Activated naive CD4-positive, alpha-beta T cell (primary cell): Measurements from ENCODE around the gene CFAP20DC.
"Not testable (repeated sequence)": the region's sequence is repeated elsewhere in the genome, so short reads cannot be mapped to it uniquely, and the experiment has no call there.

Experiments
- DNase-seq, 4 experiments: peaks; one replicate each; lab custom pipeline; 2025; lab: John Stamatoyannopoulos, UW

The CFAP20DC gene

DNA sequence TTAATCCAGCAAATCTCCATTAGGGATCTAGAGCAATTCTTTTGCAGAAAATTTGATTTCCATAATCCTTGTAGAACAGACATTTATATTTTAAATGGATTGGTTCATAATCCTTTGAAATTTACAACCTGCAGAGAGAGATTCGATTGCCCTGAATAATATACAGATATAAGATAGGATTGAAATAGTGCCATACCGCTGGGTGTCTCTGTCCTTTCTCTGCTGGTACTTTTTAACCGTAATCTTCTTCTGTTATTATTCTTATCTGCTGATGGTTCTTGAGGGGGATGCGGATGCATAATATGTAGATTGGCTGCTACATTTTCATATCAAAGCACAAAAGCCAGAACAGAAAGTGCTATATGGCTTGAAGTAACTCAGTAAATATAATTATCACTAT, 182.2 kb downstream of the CFAP20DC start:
- no peak for DNase-seq

- no peak for DNase-seq
Observed at GRCh38 chr3:58866079-58866478, 183.7 kb downstream of the CFAP20DC start.

DNA sequence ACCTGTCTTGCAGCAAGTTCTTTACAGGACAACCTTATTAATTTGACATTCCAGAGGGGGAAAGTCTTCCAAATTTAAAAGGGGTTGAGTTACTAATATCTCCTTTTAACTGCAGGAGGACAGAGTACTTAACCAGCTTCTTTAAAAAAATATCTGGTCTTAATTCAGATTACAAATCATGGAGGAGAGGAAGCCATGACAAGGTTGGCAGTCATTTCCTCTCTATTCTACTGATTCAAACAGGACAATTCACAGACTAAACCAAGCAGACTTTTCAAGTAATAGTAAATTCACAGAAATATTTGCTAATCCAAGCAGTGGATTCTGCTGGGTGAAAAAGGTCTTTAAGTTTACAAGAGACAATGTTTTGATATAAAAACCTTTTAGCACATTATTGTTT, 185.3 kb downstream of the CFAP20DC start:
- DNase-seq = no peak

DNA sequence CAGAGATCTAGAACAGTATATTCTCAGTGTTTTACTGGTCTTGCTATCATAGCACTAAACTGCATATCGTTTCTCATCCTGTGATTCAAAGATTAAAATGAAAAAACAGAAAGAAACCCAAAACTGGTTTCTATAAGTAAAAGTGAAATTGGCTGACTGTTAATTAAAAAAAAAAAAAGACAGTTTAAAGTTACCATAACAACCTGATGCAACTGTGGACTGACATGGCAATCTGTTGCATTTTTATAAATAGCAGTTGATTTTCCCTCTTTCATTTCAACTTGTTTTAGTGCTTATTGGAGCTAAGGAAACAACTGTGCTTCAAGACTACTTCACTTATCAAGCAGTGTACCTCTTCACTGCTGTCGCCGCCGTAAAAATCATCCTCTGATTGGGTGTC, 186.6 kb downstream of the CFAP20DC start:
- DNase-seq = no peak

DNA sequence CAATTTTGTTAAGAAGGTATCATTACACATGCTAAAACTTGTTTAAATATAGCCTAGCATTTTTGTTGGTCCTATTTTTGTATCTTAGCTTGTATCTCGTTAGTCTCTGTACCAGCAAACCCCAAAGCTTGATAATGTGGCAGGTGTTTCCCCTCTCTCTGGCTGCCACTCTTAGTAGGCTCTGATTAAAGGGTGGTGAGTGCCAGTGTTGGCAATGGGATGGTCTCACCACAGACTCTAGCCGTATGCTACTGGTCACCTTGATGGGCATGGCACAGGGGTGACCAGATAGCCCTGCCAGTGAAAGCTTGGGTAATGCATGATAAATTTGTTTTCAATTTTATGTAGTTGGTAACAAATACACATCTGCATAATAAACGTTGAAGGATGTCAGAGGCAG, 188.3 kb downstream of the CFAP20DC start:
- no peak for DNase-seq

DNA sequence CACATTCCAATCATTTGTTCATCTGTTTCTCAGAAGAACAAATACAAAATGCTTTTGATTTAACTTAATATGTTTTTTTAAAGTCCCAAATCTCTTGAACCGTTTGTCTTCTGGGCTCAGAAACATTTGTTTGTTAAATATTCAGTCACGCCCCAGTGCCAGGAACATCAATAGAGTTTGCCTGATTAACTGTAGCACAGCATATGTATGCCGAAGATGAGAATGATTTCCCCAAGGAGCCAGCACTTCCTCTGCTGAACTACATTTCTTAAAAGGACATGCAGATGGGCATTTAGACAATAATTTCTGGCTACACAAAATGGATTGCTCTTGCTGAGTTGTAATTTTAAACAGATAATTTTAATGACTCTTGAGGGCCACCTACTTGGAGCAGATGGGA, 191.7 kb downstream of the CFAP20DC start:
- no peak for DNase-seq

GRCh38 chr3:58857402-58857801, 192.4 kb downstream of the CFAP20DC start:
- DNase-seq = no peak

GRCh38 chr3:58848826-58849225, 201.0 kb downstream of the CFAP20DC start:
- no peak for DNase-seq

DNA sequence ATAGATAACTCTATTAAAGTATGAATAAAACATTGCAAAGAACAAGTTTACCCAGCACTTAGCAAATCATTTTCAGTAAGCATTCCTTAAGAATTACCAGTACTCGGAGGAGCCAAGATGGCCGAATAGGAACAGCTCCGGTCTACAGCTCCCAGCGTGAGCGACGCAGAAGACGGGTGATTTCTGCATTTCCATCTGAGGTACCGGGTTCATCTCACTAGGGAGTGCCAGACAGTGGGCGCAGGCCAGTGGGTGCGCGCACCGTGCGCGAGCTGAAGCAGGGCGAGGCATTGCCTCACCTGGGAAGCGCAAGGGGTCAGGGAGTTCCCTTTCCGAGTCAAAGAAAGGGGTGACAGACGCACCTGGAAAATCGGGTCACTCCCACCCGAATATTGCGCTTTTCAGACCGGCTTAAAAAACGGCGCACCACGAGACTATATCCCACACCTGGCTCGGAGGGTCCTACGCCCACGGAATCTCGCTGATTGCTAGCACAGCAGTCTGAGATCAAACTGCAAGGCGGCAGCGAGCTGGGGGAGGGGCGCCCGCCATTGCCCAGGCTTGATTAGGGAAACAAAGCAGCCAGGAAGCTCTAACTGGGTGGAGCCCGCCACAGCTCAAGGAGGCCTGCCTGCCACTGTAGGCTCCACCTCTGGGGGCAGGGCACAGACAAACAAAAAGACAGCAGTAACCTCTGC, 207.6 kb downstream of the CFAP20DC start:
- DNase-seq = not testable (repeated sequence)

DNA sequence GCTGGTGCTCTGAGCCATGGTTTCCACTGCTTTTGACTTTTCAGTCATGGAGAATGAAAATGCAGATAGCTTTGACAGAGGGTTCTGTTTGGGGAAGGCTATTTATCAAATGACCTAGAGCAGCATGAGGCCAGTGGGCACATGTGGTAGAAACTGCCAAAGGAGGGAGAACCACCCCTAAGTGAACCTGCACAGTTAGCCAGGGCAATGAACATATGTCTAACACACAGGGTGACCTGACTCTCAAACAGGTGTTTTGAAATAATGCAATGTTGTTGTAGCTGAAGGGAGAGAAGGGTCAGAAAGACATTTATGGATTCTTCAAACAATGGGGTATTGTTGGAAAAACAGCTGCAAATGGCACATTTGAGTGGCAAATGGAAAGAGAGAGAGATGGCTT, 208.9 kb downstream of the CFAP20DC start:
- no peak for DNase-seq

GRCh38 chr3:58839964-58840363, 209.9 kb downstream of the CFAP20DC start:
- no peak for DNase-seq

DNA sequence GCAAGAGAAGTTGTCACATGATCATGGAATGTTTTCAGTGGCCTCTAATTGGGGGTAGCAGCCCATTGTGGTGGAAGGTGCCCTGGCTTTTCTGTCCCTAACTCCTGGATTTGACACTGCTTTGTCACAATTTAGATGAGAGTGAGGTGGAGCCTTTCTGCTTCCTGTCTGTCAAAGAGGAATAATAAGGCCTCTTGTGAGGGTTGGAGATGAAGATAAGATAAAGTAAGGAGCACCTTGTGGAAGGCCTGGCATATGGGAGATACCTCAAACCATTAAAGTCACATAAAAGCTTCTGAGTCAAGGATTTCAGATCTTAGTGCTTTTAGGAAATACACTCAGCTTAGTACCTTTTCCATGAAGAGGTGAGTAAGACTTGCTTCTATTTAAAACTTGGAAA, 210.6 kb downstream of the CFAP20DC start:
- no peak for DNase-seq

DNA sequence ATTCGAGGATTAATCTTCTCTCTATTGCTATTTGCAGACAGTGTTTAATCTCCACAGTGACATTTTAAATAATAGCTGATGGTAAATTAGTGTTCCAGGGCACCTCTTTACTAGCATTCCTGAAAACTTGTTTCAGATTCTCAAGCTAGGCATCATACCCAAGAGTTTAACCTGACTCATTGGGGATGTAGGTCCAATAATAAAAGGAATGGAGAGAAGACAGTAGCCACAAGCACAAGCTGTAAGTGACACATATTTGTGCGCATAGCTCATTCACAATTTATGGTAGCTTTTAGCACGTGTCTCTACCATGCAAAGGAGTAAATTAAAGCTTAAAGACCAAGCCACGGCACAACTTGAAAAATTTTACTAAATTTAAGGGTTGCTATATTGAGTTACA, 212.0 kb downstream of the CFAP20DC start:
- no peak for DNase-seq

DNA sequence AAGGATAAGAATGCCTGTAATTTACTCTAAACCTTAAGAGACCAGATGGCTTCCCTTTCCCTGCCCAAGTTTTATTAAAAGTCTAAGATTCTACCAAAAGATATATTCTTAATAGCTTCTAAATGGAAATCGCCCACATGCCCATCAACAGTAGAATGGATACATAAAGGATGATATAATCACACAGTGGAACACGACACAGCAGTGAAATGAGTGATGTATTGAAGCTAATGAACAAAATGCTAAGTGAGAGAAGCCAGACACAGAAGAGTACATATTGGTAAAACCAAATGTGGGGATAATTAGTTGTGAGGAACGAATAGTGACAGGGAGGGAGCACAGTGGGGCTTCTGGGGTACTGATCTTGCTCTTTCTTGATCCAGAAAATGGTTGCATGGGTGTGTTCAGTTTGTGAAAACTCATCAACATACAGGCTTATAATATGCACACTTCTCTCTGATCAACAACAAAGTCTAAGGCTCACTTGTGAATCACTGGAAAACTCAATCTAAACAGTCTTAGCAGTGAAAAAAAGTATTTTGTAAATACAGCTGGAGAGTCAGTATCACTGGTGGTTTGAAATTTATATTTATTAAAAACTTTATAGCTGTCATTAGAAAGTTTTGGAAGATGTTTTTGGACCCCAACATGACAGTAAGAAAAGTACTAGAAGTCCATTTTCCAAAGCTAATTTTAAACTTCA, 212.5 kb downstream of the CFAP20DC start:
- DNase-seq = no peak

GRCh38 chr3:58835086-58835485, 214.7 kb downstream of the CFAP20DC start:
- no peak for DNase-seq

GRCh38 chr3:58833491-58833890, 216.3 kb downstream of the CFAP20DC start:
- no peak for DNase-seq

- DNase-seq = no peak
Observed at GRCh38 chr3:58829321-58830000, 220.4 kb downstream of the CFAP20DC start.

DNA sequence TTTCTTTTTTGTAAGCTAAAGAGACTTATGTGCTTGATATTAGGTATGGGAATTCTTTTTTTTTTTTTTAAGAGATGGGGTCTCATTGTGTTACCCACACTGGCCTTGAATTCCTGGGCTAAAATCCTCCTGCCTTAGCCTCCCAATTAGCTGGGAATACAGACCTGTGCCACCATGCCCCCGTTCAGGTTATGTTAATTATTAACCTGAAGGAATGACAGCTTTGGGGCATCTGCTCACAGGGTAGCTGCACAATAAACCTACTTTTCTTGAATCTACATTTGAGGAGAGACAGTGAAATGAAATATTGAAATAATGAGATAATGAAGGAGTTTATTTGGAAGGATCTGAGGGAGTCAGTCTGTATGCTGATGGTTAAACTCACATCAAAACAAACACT, 225.0 kb downstream of the CFAP20DC start:
- no peak for DNase-seq

DNA sequence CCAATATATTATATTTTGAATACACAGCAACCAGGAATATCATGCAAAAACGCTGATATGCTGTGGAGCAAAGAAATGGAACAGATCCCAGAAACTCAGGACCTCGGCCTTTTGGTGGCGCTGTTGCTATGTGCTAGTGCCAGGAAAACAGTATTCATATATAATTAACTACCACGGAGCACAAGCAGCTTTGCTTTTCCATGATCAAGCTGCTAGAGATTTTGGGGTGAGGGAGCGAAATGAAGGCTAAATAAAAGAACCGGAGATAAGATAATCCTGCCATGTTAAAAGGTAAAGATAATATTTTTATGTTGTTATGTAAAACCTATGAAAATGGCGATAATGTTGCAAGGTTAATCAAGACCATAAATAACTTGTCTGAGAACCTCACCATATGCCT, 225.5 kb downstream of the CFAP20DC start:
- no peak for DNase-seq

DNA sequence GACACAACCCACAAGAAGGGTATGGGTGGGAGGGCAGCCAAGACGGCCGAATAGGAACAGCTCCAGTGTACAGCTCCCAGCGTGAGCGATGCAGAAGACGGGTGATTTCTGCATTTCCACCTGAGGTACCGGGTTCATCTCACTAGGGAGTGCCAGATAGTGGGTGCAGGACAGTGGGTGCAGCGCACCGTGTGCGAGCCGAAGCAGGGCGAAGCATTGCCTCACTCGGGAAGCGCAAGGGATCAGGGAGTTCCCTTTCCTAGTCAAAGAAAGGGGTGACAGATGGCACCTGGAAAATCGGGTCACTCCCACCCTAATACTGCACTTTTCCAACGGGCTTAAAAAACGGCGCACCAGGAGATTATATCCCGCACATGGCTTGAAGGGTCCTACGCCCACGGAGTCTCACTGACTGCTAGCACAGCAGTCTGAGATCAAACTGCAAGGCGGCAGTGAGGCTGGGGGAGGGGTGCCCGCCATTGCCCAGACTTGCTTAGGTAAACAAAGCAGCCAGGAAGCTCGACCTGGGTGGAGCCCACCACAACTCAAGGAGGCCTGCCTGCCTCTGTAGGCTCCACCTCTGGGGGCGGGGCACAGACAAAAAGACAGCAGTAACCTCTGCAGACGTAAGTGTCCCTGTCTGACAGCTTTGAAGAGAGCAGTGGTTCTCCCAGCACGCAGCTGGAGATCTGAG, 243.1 kb downstream of the CFAP20DC start:
- not testable (repeated sequence) for DNase-seq

- DNase-seq = no peak
Observed at GRCh38 chr3:58804914-58805313, 244.9 kb downstream of the CFAP20DC start.

DNA sequence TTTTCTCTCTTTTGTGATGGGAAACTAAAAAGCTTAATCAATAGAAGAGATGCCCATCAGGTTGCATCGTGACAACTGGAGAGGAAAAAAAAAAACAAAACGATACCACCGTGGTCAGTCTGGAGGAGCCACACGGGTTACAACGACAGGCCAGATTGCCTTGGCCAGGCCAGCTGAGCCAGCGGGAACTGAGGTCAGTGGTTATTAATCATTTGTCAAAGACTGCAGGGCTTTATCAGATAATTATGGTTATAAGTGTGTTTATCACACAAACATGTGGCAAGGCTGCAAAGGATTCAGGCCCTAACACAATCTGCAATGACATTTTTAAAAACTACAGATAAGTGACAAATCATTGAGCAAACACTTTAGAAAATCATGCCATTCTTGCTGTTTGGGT, 248.3 kb downstream of the CFAP20DC start:
- DNase-seq = no peak

- no peak for DNase-seq
Observed at GRCh38 chr3:58800940-58801339, 248.9 kb downstream of the CFAP20DC start.
